Measurements from ENCODE around the gene SPDEF. TPM values are rescaled to one million over a fixed set of nuclear protein-coding genes. Genes with fewer than 3 reads are reported as not detected.

Gene SPDEF
- total and polyA plus RNA-seq, 2 of the 13 experiments (the other 11 are each of a cell fraction or from before 2014, with no cell fraction given), result not detected

- TF ChIP-seq RERE (CRISPR knock-in tag; IDR thresholded peaks at IDR 0.05; ENCODE audit: low read depth) (no peak), PREB (CRISPR knock-in tag; IDR thresholded peaks at IDR 0.05) (no peak), IKZF4 (CRISPR knock-in tag; IDR thresholded peaks at IDR 0.05; ENCODE audit: borderline replicate concordance, low read depth, not compliant biosample characterization) (no peak), HNF4G (IDR thresholded peaks at IDR 0.05; ENCODE audit: borderline replicate concordance, low read depth, low read length) (no peak), HNF4G (CRISPR knock-in tag; IDR thresholded peaks at IDR 0.05; ENCODE audit: borderline replicate concordance, low read depth) (no peak)
Observed at GRCh38 chr6:34514593-34515472, 41.3 kb downstream of the SPDEF start (continued).

All from HepG2 (cell line).